RCC 7860 (cell line): ENCODE data around the gene SUN1.
A peak's percentile ranks its signal among the peaks of the same experiment; 100 is the strongest.
"Not testable (repeated sequence)": the region's sequence is repeated elsewhere in the genome, so short reads cannot be mapped to it uniquely, and the experiment has no call there.

Experiments
- DNase-seq: peaks from one replicate; pipeline ENCODE4 v3.0.0-alpha.2; 2015; ENCODE audit warnings: low spot score
- FAIRE-seq: peaks from 2 replicates; lab custom pipeline; 2012; peaks lifted over from hg19 to GRCh38; lab: Jason Lieb, UNC

SUN1 gene

GRCh38 chr7:901041-901387 lies 68.7 kb downstream of the SUN1 start:
- FAIRE-seq (no peak), DNase-seq (no peak)

GRCh38 chr7:901388-902154 lies 69.3 kb downstream of the SUN1 start:
- DNase-seq = peak; percentile 58
- FAIRE-seq = no peak

GRCh38 chr7:902996-903395 lies 70.7 kb downstream of the SUN1 start:
- FAIRE-seq (no peak), DNase-seq (no peak)

GRCh38 chr7:903921-904755 lies 71.9 kb downstream of the SUN1 start:
- DNase-seq = no peak
- FAIRE-seq = no peak

- FAIRE-seq (no peak), DNase-seq (no peak)
Observed at GRCh38 chr7:904847-905246, 72.6 kb downstream of the SUN1 start.

GRCh38 chr7:906776-907157 lies 74.5 kb downstream of the SUN1 start:
- no peak for DNase-seq
- no peak for FAIRE-seq

- FAIRE-seq (no peak), DNase-seq (no peak)
Observed at GRCh38 chr7:907158-907980, 75.1 kb downstream of the SUN1 start.

GRCh38 chr7:908159-908581 lies 75.9 kb downstream of the SUN1 start:
- no peak for FAIRE-seq
- no peak for DNase-seq

- not testable (repeated sequence) for DNase-seq, FAIRE-seq
Observed at GRCh38 chr7:908591-909357, 76.5 kb downstream of the SUN1 start.

GRCh38 chr7:909358-910329 lies 77.4 kb downstream of the SUN1 start:
- FAIRE-seq = no peak
- DNase-seq = no peak

GRCh38 chr7:910441-910861 lies 78.2 kb downstream of the SUN1 start:
- FAIRE-seq (no peak), DNase-seq (no peak)

- FAIRE-seq (no peak), DNase-seq (no peak)
Observed at GRCh38 chr7:910931-911431, 78.7 kb downstream of the SUN1 start.

GRCh38 chr7:911791-912480 lies 79.7 kb downstream of the SUN1 start:
- FAIRE-seq (no peak), DNase-seq (no peak)

GRCh38 chr7:913736-914520 lies 81.7 kb downstream of the SUN1 start:
- DNase-seq (peak; percentile 20), FAIRE-seq (no peak)

- DNase-seq (no peak), FAIRE-seq (no peak)
Observed at GRCh38 chr7:914521-915194, 82.4 kb downstream of the SUN1 start.

- FAIRE-seq = no peak
- DNase-seq = no peak
Observed at GRCh38 chr7:915291-916218, 83.3 kb downstream of the SUN1 start.
